Globus pallidus (tissue), 1 donor: ENCODE measurements around the gene CHMP6.

Experiments
- DNase-seq: peaks from one replicate; pipeline ENCODE4 v3.0.0-alpha.2; 2015; ENCODE audit warnings: low spot score

The CHMP6 gene

DNA sequence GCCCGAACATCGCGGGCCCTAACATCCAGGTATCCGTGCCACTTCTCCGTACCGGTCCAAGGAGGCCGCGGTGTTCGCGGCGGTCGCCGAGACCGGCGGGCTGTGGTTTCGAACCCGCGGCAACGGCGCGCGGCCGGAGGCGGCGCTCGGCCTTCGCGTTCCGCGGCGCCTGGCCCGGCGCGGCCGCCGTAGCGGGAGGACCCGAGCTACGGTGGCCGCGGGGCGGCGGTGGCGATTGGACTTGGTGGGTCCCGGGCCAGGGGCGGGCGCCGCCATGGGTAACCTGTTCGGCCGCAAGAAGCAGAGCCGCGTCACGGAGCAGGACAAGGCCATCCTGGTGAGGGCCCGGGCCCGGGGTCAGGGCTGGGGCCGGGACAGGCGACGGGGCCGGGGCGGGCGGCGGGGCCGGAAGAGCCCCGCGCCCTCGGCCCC lies at the start of gene CHMP6:
Gene CHMP6, plus strand, starts transcription at position 197 of the 432 bp plus-strand sequence. Its CDS starts 78 bp downstream, at position 275.
- peak; percentile 56 for DNase-seq

GRCh38 chr17:80942423-80943345 lies 49.0 kb upstream of the CHMP6 start:
- peak; percentile 72 for DNase-seq

DNA sequence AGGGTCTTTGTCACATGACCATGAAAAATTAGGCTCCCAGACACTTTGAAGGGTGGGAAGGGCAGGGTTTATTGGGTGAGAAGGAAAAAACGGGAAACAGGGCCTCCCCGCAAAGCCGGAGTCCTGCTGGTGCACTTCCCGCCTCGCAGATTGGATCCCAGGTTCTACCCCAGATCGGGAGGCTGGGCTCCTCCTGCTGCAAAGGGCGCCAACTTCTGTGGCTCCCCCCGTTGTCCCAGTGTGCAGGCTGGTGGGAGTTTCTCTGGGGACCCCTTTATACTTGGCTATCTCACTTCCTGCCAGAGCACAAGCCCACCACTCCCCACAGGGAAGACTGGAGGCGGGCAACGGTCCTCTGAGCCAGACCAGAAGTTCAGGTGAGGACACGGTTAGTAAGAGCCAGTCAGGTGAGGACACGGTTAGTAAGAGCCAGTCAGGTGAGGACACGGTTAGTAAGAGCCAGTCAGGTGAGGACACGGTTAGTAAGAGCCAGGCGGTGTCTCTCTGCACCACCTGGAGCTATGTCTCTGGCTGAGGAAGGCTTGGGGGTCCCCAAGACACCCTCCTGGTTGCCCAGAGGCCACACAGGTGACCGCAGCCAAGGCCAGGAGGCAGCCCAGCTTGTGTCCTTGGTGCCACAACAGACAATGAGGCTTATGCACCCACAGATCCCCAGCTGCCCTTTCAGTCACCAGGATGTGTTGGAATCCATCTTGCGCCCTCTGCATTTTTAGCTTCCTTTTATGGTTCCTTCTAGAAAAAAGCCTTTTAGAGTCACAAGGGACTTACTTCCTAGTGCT lies 48.1 kb upstream of the CHMP6 start:
- DNase-seq, result no peak

GRCh38 chr17:80944326-80944725 lies 47.3 kb upstream of the CHMP6 start:
- no peak for DNase-seq

DNA sequence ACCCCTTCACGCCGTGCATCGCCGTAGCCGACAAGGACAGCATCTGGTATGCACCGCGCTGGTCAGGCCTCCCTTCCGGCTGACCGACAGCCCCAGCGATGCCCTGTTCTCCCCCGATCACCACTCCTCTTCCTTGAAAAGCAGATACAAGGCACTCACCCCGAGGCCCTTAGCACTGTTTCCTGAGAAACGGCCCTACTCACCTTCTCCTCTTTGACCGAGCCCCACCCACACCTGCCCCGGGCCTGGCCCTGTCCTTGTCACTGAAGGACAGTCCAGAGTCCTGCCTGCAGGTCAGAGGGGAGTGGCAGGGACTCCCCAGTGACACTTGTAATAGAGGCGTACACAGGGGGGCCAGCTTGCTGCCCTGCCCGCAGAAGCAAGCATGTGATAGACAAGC lies 45.9 kb upstream of the CHMP6 start:
- DNase-seq, result no peak

DNA sequence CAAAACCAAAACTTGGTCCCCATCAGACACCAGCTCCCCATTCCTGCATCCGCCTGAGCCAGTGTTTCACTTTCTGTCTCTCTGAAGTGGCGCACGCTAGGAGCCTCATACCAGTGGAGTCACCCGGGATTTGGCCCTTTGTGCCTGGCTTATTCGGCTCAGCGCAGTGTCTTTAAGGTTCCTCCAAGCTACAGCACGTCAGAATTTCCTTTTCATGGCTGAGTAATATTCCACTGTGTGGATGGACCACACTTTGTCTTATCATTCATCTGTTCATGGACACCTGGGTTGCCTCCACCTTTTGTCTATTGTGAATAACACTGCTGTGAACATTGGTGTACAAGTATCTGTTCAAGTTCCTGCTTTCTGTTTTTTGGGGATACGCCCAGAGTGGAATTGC lies 45.2 kb upstream of the CHMP6 start:
- DNase-seq, result no peak

DNA sequence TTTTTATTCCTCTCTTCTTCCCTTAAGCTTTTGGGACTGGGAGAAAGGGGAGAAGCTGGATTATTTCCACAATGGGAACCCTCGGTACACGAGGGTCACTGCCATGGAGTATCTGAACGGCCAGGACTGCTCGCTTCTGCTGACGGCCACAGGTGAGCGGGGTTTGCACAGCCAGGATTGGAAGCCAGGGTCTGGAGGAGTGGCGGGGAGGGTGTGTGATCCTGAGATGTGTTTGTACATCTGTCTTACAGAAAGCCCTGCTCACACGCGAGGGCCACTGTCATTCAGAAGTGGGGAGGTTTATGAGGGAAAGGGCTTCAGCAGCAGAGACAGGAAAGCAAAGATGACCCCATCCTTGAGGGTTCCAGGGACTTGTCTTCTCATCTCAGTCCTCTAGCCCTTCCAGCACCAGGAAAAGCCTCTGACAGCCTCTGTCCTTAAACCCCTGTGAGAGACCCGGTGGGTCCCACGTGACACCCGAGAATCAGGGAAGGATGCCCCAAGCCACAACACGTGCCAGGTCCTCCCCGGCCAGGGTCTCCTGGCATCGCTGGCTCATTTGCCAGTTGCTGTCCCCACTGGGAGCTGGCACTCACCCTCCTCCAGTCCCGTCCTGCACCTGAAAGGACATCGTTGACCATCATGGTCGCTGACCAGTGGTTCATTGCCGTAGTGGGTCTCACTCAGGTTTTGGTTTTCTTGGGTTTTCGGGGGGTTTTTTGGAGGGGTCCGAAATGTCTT lies 44.3 kb upstream of the CHMP6 start:
- no peak for DNase-seq

- DNase-seq, result no peak
Observed at GRCh38 chr17:80948019-80948975, 43.3 kb upstream of the CHMP6 start.

- DNase-seq, result no peak
Observed at GRCh38 chr17:80948976-80949450, 42.6 kb upstream of the CHMP6 start.

- no peak for DNase-seq
Observed at GRCh38 chr17:80949451-80950421, 41.9 kb upstream of the CHMP6 start.

DNA sequence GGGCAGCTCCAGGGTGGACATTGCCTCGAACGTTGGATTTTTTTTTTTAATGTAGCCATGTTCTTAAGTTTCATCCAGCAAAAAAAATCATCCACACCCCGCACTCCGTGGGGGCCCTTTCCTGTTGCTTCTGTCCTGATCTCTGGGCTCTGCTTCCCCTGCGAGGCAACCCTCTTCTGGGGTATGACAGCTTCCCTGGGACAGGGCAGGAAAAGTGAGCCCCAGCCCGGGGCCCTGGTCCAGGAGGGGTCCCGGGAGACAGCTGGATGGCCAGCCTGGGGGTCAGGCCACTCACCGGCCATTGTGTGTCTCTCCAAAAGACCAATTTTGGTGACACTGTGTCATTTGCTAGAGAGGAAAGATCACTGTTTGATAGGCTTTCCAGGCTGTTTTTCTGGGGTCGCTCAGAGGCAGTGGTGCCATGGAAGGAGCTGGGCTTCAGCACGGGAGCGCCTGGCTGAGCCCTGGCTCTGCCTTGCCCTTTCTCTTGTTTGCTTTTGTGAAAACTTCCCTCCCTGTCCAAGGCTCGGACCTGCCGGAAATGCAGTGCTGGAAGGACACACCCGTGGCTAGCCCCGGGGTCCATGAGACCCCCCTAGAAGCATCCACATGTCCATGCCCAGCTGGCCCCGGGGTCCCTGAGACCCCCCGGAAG lies 41.0 kb upstream of the CHMP6 start:
- DNase-seq, result no peak

DNA sequence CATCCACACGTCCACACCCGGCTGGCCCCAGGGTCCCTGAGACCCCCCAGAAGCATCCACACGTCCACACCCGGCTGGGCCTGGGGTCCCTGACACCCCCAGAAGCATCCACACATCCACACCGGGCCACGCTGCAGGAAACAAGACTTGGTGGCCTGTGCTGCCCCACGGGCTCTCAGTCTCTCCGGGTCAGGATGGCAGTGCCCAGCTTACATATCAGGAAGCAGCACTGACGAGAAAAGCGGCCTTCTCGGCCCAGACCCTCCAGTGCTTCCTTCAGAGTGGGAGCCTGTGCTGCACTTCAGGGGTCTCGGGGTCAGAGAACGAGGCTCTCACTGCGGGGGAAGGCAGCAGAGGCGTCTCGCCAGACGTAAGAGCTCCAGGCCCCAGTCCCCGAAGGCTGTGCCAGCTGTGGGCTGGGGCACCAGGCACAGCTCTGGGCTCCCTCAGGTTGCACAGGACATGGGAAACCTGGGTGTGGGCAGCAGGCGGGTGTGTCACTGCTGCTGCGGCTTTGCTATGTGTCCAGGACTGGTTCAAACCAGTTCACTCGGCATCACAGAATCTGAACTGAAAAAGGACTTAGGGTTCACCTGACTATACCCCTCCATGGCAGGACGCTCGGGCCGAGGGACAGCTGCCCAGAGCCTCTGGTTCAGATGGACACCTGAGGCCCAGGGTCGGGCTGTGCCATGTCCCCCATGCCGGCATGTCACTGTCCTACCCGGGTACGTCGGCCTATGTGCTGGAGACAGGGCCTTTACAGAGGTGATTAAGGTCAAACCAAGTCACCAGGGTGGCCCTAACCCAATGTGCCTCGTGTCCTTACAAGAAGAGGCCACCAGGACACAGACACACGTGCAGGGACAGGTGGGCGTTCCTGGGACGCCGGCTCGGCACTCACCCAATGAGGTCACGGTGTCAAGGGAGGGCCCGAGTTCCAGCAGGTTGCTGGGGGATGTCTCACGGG lies 40.2 kb upstream of the CHMP6 start:
- DNase-seq, result no peak

DNA sequence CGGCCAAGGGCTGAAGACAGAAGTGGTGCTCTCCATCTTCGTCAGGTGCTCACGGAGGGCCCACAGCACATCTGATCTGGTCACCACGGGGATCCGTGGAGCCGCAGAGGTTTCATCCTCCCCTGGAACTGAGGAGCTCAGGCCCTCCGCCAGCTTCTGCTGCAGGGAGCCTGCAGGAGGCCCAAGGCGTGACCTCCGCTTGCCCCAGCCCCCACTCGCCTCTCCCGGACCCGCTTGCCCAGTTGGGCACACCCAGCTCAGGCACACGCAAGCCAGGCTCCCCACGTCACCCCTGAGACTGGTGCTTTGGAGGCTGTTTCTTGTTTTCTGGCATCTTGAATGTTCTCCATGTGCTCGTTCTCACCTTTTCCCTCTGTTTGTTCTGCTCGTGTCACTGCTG lies 39.4 kb upstream of the CHMP6 start:
- DNase-seq, result no peak

GRCh38 chr17:80953471-80954315 lies 37.9 kb upstream of the CHMP6 start:
- DNase-seq, result no peak

DNA sequence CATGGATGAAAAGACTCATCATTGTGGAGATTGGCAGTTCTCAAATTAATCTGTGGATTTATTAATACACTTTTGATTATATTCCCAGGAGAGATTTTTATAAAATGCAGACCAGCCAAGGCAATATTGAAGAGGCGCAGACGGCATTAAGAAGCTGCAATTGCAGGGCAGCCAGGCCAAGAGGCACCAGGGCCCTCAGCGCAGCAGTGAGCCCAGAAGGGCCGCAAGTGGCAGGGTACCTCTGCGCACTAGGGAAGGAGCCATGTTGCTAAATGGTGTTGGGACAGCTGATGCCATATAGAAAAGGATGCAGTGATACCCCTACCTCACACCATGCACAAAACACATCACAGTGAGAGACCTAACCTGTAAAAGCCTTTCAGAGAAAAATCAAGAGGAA lies 36.6 kb upstream of the CHMP6 start:
- DNase-seq, result no peak

GRCh38 chr17:80955671-80956280 lies 35.9 kb upstream of the CHMP6 start:
- DNase-seq, result no peak
